OCI-LY7 (cell line): ENCODE results near the gene PSMA2.

Source experiments
- EZH2phosphoT487 ChIP-seq: fragments of 200-600 bp; sonication (generic); IDR thresholded peaks from 2 replicates; pipeline ENCODE4 v1.6.1; 2018; ENCODE audit warnings: low read depth, borderline replicate concordance, mild to moderate bottlenecking, mixed run types, antibody characterized with exemption, low read length, moderate library complexity, mixed read lengths
- TF ChIP-seq, protein P1 (sequence below): fragments of 200-600 bp; sonication (generic); conservative IDR thresholded peaks from 2 replicates; pipeline ENCODE4 v1.5.1; 2014; ENCODE audit warnings: mild to moderate bottlenecking, antibody characterized with exemption, low read length, moderate library complexity, mixed read lengths

DNA sequence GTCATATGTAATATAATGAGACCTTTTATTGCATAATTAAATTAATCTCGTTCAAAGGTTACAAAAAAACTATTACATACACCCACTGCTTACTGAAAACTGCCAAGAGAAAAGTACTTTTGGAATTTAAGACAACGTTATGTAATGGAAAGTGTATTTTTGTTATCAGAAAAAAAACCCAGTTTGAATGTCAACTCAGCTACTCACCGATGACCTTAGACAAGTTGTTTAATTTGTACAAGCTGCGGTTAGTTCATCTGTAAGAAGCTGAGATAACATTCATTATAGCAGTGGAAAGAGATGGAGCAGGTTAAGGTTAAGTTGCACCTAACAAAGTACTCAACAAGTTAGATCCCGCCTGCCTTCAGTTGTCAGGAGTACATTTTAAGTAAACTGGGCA is 1.1 kb downstream of the PSMA2 start:
- TF ChIP-seq, protein P1, sequence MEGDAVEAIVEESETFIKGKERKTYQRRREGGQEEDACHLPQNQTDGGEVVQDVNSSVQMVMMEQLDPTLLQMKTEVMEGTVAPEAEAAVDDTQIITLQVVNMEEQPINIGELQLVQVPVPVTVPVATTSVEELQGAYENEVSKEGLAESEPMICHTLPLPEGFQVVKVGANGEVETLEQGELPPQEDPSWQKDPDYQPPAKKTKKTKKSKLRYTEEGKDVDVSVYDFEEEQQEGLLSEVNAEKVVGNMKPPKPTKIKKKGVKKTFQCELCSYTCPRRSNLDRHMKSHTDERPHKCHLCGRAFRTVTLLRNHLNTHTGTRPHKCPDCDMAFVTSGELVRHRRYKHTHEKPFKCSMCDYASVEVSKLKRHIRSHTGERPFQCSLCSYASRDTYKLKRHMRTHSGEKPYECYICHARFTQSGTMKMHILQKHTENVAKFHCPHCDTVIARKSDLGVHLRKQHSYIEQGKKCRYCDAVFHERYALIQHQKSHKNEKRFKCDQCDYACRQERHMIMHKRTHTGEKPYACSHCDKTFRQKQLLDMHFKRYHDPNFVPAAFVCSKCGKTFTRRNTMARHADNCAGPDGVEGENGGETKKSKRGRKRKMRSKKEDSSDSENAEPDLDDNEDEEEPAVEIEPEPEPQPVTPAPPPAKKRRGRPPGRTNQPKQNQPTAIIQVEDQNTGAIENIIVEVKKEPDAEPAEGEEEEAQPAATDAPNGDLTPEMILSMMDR, result no peak
- TF ChIP-seq EZH2phosphoT487, result no peak
